ENCODE measurements around the gene ABAT.
A peak's percentile ranks its signal among the peaks of the same experiment; 100 is the strongest.
"Not testable (repeated sequence)": the region's sequence is repeated elsewhere in the genome, so short reads cannot be mapped to it uniquely, and the experiment has no call there.

The ABAT gene

GRCh38 chr16:8648877-8649276 lies 25.5 kb upstream of the ABAT start:
- no peak for FAIRE-seq

DNA sequence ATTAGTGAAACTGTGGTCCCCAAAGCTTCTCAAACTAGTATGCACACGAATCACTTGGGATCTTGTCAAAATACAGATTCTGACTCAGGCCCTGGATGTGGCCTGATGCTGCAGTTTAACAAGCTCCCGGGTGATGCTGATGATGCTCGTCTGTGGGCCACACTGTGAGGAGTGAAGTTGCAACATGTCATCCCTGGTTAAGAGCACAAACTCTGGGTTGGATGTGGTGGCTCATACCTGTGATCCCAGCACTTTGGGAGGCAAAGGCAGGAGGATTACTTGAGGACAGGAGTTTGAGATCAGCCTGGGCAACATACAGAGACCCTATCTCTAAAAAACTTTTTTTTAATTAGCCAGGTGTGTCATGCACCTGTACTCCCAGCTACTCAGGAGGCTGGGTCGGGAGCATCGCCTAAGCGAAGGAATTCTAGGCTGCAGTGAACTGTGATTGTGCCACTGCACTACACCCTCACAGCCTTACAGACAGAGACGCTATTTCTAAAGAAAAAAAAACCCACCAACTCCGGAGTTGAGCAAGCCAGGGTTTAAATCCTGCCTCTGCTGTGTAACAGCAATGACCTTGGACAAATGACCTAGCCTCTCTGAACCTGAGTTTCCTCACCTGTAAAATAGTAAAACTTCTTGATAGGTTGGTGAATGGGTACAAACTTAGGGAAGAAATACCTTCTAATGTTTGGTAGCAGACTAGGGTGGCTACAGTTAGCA lies 24.4 kb upstream of the ABAT start:
- FAIRE-seq (no peak), DNase-seq (ENCODE audit: insufficient read length, low spot score) (no peak)

More at GRCh38 chr16:8648877-8649276, 25.5 kb upstream of the ABAT start:
- no peak for DNase-seq (ENCODE audit: insufficient read length, low spot score)

GRCh38 chr16:8651958-8652357 lies 22.5 kb upstream of the ABAT start:
- peak; percentile 33 for DNase-seq (ENCODE audit: insufficient read length, low spot score)
- FAIRE-seq, result not testable (repeated sequence)

DNA sequence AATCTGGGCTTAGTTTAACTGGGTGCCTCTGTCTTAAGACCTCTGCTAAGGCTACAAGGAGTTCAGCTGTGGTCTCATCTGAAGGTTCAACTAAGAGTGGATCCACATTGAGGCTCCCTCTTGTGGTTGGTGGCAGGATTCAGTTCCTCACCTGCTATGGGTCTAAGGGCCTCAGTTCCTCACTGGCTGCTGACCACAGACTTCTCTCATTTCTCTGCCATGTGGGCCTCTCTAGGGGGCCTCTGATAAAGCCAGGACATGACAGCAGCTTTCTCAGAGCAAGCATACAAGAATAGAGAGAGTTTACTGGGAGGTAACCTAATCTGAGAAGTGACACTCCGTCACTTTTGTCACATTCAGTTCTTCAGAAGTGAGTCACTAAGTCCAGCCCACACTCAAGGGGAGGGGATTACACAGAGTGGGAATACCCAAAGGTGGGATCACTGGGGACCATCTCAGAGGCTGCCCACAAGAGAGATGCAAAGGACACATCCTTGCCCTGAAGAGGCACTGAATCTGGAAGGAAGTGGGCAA lies 19.2 kb upstream of the ABAT start:
- FAIRE-seq (no peak), DNase-seq (ENCODE audit: insufficient read length, low spot score) (no peak)

DNA sequence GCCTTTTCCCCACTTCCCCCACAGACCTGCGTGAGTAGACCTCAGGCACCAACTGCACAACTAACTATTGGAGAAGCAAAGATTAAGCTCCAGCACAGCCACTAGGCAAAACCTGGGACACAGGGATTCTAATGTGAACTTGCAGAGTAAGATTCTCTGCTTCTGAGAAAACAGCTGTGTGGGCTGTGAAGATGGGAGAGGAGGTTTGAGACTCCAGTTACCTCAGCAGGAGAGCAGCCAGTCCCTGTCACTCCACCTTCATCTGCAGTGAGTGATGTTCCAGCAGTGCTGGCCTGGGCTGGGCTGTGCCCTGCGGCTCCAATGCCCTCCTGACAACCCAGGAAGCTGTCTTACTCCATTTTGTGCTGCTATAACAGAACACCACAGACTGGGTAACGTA lies 18.0 kb upstream of the ABAT start:
- DNase-seq (ENCODE audit: insufficient read length, low spot score), result no peak

DNA sequence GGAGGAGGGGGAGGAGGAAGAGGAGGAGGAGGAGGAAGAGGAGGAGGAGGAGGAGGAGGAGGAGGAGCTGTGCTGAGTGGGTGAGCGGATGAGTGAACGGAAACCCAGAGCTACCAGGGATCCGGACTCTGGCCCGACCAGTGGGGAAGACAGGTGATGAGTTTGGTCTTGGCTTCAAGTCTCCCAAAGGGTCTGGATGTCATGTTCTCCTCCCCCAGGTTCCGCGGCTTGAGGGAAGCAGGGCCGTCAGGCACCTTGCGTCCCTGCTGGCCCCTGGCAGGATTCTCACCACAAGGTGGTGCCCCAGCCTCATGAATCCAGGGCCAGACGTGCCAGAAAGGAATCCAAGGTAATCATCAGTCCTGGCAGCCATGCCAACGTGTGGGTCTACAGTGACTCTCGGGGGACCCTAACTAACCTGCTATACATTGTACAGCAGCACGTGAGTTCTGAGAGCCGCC lies 13.5 kb upstream of the ABAT start:
- FAIRE-seq, result peak; percentile 83
- peak; percentile 61 for DNase-seq (ENCODE audit: insufficient read length, low spot score)

More for the DNA sequence above, 18.0 kb upstream of the ABAT start:
- no peak for FAIRE-seq

- FAIRE-seq, result no peak
- DNase-seq (ENCODE audit: insufficient read length, low spot score), result no peak
Observed at GRCh38 chr16:8661703-8662102, 12.7 kb upstream of the ABAT start.

- FAIRE-seq (no peak), DNase-seq (ENCODE audit: insufficient read length, low spot score) (no peak)
Observed at GRCh38 chr16:8663192-8664089, 11.0 kb upstream of the ABAT start.

GRCh38 chr16:8665529-8665928 lies 8.9 kb upstream of the ABAT start:
- FAIRE-seq, result no peak
- DNase-seq (ENCODE audit: insufficient read length, low spot score), result no peak

GRCh38 chr16:8667492-8667891 lies 6.9 kb upstream of the ABAT start:
- FAIRE-seq (no peak), DNase-seq (ENCODE audit: insufficient read length, low spot score) (no peak)

DNA sequence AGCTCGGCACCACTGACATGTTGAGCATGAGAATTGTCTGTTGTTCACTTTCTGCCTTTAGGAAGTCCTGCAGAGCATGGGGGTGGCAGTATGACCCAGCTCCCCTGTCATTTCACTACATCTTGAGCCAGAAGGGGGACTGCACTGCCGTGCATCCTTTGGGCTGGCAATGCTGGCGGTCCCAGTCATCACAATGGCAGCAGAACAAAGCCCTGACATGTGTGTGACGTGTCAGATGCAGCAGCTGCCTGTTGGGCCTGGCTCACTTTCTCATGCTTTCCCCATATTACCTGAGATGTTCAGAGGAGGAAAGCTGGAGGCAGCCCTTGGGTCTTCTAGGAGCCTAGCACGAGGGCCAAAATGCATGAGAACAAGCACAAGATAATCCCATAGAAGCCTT lies 6.3 kb upstream of the ABAT start:
- DNase-seq (ENCODE audit: insufficient read length, low spot score) (no peak), FAIRE-seq (no peak)

- FAIRE-seq (no peak), DNase-seq (ENCODE audit: insufficient read length, low spot score) (no peak)
Observed at GRCh38 chr16:8669481-8669880, 4.9 kb upstream of the ABAT start.

- no peak for DNase-seq (ENCODE audit: insufficient read length, low spot score)
- FAIRE-seq, result no peak
Observed at GRCh38 chr16:8670014-8670560, 4.3 kb upstream of the ABAT start.

- FAIRE-seq (peak; percentile 49), DNase-seq (ENCODE audit: insufficient read length, low spot score) (no peak)
Observed at GRCh38 chr16:8673611-8674412, 605 bp upstream of the ABAT start.

- FAIRE-seq (no peak), DNase-seq (ENCODE audit: insufficient read length, low spot score) (no peak)
Observed at GRCh38 chr16:8675183-8676159, 1.1 kb downstream of the ABAT start.

DNA sequence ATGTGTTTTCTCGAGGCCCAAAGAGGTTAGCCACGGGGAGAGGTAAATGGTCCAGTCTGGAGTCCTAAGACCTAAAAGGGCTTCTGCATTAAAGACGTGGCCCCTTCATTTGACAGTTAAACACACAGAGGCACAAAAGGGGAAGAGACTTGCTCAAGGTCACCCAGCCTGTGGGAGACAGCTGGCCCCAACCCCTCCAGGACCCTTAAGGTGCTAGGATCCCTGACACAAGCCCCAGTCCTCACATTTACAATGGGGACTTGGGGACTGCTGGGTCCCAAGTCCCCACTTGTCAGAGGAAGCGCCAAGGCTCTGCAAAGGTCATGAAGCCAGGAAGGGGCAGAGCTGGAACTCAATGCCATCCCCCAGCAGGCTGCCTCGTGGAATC lies 1.7 kb downstream of the ABAT start:
- FAIRE-seq (no peak), DNase-seq (ENCODE audit: insufficient read length, low spot score) (no peak)

DNA sequence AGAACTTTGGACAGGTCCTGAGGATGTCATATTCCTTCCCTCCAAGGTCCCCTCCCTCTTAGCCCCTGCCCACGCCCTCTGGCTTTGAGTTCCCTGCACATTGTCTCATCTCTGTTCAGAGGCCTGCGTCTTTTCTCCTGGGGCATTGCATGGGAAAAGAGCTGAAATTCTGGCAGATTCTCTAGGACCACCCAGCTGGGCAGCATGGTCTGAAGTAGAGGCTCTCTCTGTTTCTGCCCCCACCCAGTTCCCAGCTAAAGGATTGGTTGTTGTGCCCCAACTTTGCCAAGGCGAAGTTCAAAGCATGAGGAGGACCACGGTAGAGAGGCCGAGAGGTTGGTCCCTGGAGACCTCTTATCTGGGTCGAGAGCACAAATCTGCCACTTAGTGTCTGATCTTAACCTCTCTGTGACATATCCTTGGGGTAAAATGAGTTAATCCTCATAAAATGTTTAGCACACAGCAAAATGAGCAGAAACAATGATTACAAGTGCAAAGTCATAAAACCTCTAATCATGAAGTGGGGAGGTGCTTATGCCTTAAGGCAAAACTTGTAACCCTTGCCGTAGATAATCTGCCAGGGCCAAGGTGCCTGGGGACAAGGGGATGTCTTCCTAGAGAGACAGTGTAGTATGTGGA lies 2.4 kb downstream of the ABAT start:
- FAIRE-seq (no peak), DNase-seq (ENCODE audit: insufficient read length, low spot score) (no peak)

DNA sequence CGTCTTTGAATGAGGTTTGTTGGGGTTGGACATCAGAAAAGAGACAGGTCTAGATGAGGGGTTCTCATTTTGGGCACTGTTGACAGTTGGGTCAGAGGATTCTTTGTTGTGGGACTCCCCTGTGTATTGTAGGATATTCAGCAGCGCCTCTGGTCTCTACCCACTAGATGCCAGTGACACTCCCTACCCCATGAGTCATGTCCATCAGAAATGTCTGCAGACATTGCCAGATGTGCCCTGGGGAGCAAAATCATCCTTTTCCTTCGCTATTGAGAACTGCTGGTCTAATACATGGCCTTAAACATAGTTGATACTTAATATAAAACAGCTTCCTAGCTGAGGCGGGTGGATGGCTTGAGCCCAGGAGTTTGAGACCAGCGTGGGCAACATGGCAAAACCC lies 3.1 kb downstream of the ABAT start:
- DNase-seq (ENCODE audit: insufficient read length, low spot score), result no peak
- no peak for FAIRE-seq
